NB4 (cell line): ENCODE results near the gene ELP2.

Source experiments
- CTCF ChIP-seq: IDR thresholded peaks from one replicate; pipeline ENCODE4 v1.5.1; 2012; ENCODE audit warnings: low read depth, low read length
- MAX ChIP-seq: IDR thresholded peaks from 2 replicates; pipeline ENCODE4 v1.6.1; 2011; ENCODE audit warnings: low read depth, low read length
- MYC ChIP-seq: IDR thresholded peaks from 2 replicates; pipeline ENCODE4 v1.6.1; 2011; ENCODE audit warnings: low read depth, low read length
- POLR2A ChIP-seq: IDR thresholded peaks from 2 replicates; pipeline ENCODE4 v1.6.1; 2011; ENCODE audit warnings: mild to moderate bottlenecking; ENCODE audit not compliant: insufficient read length; ENCODE audit errors: extremely low read depth

DNA sequence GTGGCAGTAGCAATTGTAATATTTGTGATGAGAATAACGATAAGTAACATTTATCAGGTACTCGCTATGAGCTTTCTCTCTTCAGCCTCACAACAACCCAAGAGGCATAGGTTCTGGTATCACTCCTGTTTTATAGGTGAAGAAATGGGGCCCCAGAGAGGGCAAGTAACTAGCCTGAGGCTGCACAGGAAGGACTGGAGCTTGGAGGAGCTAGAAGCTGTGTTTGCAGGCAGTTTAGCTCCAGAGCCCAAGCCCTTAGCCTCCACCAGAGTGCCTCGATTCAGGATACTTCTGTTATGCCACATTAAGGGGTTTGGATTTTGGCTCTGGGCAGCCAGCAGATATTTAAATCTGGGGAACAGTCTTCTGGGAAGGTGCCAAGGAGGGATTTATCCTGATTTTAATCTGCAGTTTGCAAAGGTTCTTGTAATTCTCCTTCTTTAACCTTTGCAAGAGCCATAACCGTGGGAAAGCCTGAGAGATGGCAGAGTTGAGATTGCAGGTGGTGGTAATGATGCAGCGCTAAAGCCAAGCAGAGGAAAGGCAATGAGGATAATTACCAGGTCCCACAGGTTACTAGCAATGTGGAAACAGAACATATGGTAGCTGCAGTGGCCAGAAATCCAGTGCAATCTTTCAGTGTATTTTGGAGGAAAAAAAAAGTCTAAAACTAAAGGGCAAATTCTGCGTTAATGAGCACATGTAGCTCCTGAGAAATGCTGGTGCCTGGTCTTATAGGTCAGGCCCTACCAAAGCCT lies 66.7 kb downstream of the ELP2 start:
- TF ChIP-seq CTCF (no peak), MAX (no peak), POLR2A (no peak), MYC (no peak)
